CD4-positive, CD25-positive, alpha-beta regulatory T cell (primary cell): ENCODE data around the gene GIMD1. TPM values are rescaled to one million over a fixed set of nuclear protein-coding genes. Genes with fewer than 3 reads are reported as not detected.

Source experiments
- ATAC-seq, 2 donors: fragments of 150-1000 bp; cut with Tn5 transposase; one replicate each; pipeline ENCODE4 v1.10.0; 2021; ENCODE audit warnings: low read depth in 2 of 2, moderate number of reproducible peaks in 2 of 2, moderate library complexity in 1 of 2
- DNase-seq, 3 donors: peaks; one replicate each; pipeline versions ENCODE4 v3.0.0 to v3.0.0-alpha.2; 2012 to 2022; ENCODE audit warnings: mixed read lengths in 1 of 3
- H3K27ac ChIP-seq: one replicate; pipeline ENCODE4 v1.7.0; 2013; ENCODE audit warnings: mild to moderate bottlenecking, low read length; ENCODE audit not compliant: insufficient read depth, poor library complexity, severe bottlenecking
- H3K27me3 ChIP-seq: one replicate; pipeline ENCODE4 v1.7.0; 2013; ENCODE audit warnings: low read length; ENCODE audit not compliant: control insufficient read depth, insufficient read depth
- H3K36me3 ChIP-seq: one replicate; pipeline ENCODE4 v1.7.0; 2013; ENCODE audit warnings: mild to moderate bottlenecking, low read length, moderate library complexity; ENCODE audit not compliant: control insufficient read depth, insufficient read depth
- H3K4me1 ChIP-seq: 2 replicates; pipeline ENCODE4 v1.7.0; 2013; ENCODE audit warnings: mild to moderate bottlenecking, low read length; ENCODE audit not compliant: insufficient read depth, control insufficient read depth, poor library complexity, severe bottlenecking
- H3K4me3 ChIP-seq: one replicate; pipeline ENCODE4 v1.7.0; 2013; ENCODE audit warnings: low read depth, mild to moderate bottlenecking, low read length, moderate library complexity
- H3K9me3 ChIP-seq, 2 experiments: 1 replicate in 1 of 2; 2 replicates in 1 of 2; pipeline ENCODE4 v1.7.0; 2013; ENCODE audit warnings: low read length in 2 of 2, mild to moderate bottlenecking in 1 of 2, moderate library complexity in 1 of 2; ENCODE audit not compliant: control insufficient read depth in 2 of 2
- H3K27ac Mint-ChIP-seq, 3 donors: one replicate each; pipeline ENCODE4 v1.8.0; 2020 to 2022; ENCODE audit warnings: mild to moderate bottlenecking in 3 of 3, mixed read lengths in 3 of 3, moderate library complexity in 2 of 3
- H3K27me3 Mint-ChIP-seq: one replicate; pipeline ENCODE4 v1.8.0; 2022; ENCODE audit warnings: mild to moderate bottlenecking, mixed read lengths
- H3K36me3 Mint-ChIP-seq: one replicate; pipeline ENCODE4 v1.8.0; 2020; ENCODE audit warnings: mixed read lengths
- H3K4me1 Mint-ChIP-seq, 4 donors: one replicate each; pipeline ENCODE4 v1.8.0; 2020 to 2022; ENCODE audit warnings: mixed read lengths in 4 of 4, mild to moderate bottlenecking in 1 of 4
- H3K4me3 Mint-ChIP-seq, 4 donors: one replicate each; pipeline ENCODE4 v1.8.0; 2020 to 2022; ENCODE audit warnings: mild to moderate bottlenecking in 4 of 4, mixed read lengths in 4 of 4, moderate library complexity in 3 of 4
- H3K9me3 Mint-ChIP-seq, 7 donors: one replicate each; pipeline ENCODE4 v1.8.0; 2020 to 2022; ENCODE audit warnings: mixed read lengths in 7 of 7, mild to moderate bottlenecking in 3 of 7, moderate library complexity in 2 of 7
- polyA plus RNA-seq, 4 donors: library from polyadenylated mRNA; unstranded; fragments of 300-500 nt; fragmentation: Illumina TruSeq; gene quantifications; one replicate each; pipeline ENCODE4 v1.2.3, GENCODE V29; 2021
- total RNA-seq: library from RNA; stranded (reverse); gene quantifications from one replicate; pipeline ENCODE4 v1.2.3, GENCODE V29; 2022

GIMD1 gene
- total and polyA plus RNA-seq, 5 donors from 2014 or later, result not detected

GRCh38 chr4:106347167-106347566, 21.4 kb downstream of the GIMD1 start:
- Histone ChIP-seq H3K4me1 (no peaks in the 10 kb centered on the region), H3K36me3 (peaks cover 47% of the 10 kb centered on the region), H3K27ac (no peak overlapping the region), H3K27me3 (no peaks in the 10 kb centered on the region), H3K4me3 (no peak overlapping the region), H3K9me3 (no peaks in the 10 kb centered on the region)
- Mint-ChIP-seq H3K4me1 (peaks cover 21 to 30% (median 26%) of the 10 kb centered on the region in 4 donors), H3K27me3 (no peaks in the 10 kb centered on the region), H3K4me3 (no peak overlapping the region), H3K27ac (no peak overlapping the region), H3K9me3 (peaks cover 0 to 1% (median 0%) of the 10 kb centered on the region in 7 donors), H3K36me3 (peaks cover 37% of the 10 kb centered on the region)
- DNase-seq, result no peak
- no peak for ATAC-seq

GRCh38 chr4:106344647-106344970, 24.0 kb downstream of the GIMD1 start:
- Mint-ChIP-seq H3K27me3 (no peaks in the 10 kb centered on the region), H3K4me1 (peaks cover 39 to 55% (median 49%) of the 10 kb centered on the region in 4 donors), H3K9me3 (peaks cover 0 to 6% (median 0%) of the 10 kb centered on the region in 7 donors), H3K36me3 (peaks cover 53% of the 10 kb centered on the region), H3K4me3 (no peak overlapping the region), H3K27ac (peak overlapping the region in 2 of 3 donors; percentile 14 to 79)
- H3K36me3 ChIP-seq, result peaks cover 47% of the 10 kb centered on the region
- peaks cover 11% of the 10 kb centered on the region for H3K4me1 ChIP-seq
- no peak overlapping the region for H3K4me3 ChIP-seq
- H3K27me3 ChIP-seq, result no peaks in the 10 kb centered on the region
- DNase-seq (no peak), ATAC-seq (no peak)
- H3K9me3 ChIP-seq, result no peaks in the 10 kb centered on the region
- no peak overlapping the region for H3K27ac ChIP-seq

- Mint-ChIP-seq H3K4me3 (no peak overlapping the region), H3K4me1 (peaks cover 43 to 60% (median 52%) of the 10 kb centered on the region in 4 donors), H3K27me3 (no peaks in the 10 kb centered on the region), H3K27ac (peak overlapping the region; percentile 38 to 79 (median 52)), H3K36me3 (peaks cover 56% of the 10 kb centered on the region), H3K9me3 (peaks cover 0 to 6% (median 2%) of the 10 kb centered on the region in 7 donors)
- no peak for DNase-seq
- Histone ChIP-seq H3K4me3 (no peak overlapping the region), H3K27me3 (no peaks in the 10 kb centered on the region), H3K4me1 (peaks cover 11% of the 10 kb centered on the region), H3K9me3 (no peaks in the 10 kb centered on the region), H3K27ac (no peak overlapping the region), H3K36me3 (peaks cover 49% of the 10 kb centered on the region)
- no peak for ATAC-seq
Observed at GRCh38 chr4:106343865-106344646, 24.5 kb downstream of the GIMD1 start.

GRCh38 chr4:106340774-106341173, 27.8 kb downstream of the GIMD1 start:
- H3K4me1 ChIP-seq, result peaks cover 11% of the 10 kb centered on the region
- Mint-ChIP-seq H3K36me3 (peaks cover 68% of the 10 kb centered on the region), H3K9me3 (peaks cover 2 to 14% (median 9%) of the 10 kb centered on the region in 7 donors), H3K4me1 (peaks cover 43 to 65% (median 54%) of the 10 kb centered on the region in 4 donors), H3K4me3 (peak overlapping the region; percentile 5 to 53 (median 20)), H3K27ac (peak overlapping the region; percentile 2 to 47 (median 10)), H3K27me3 (no peaks in the 10 kb centered on the region)
- DNase-seq, result peak in 1 of 3 donors; percentile 18
- ATAC-seq, result no peak
- peaks cover 55% of the 10 kb centered on the region for H3K36me3 ChIP-seq
- peak overlapping the region; percentile 53 for H3K4me3 ChIP-seq
- H3K27ac ChIP-seq, result peak overlapping the region; percentile 48
- H3K9me3 ChIP-seq, result peaks cover 4 to 11% of the 10 kb centered on the region in 2 experiments
- H3K27me3 ChIP-seq, result no peaks in the 10 kb centered on the region

GRCh38 chr4:106339431-106339830, 29.1 kb downstream of the GIMD1 start:
- ATAC-seq, result no peak
- no peak overlapping the region for H3K4me3 ChIP-seq
- no peak overlapping the region for H3K27ac ChIP-seq
- Mint-ChIP-seq H3K9me3 (peaks cover 2 to 14% (median 9%) of the 10 kb centered on the region in 7 donors), H3K36me3 (peaks cover 73% of the 10 kb centered on the region), H3K27ac (peak overlapping the region in 1 of 3 donors; percentile 80), H3K4me3 (no peak overlapping the region), H3K4me1 (peaks cover 41 to 59% (median 51%) of the 10 kb centered on the region in 4 donors), H3K27me3 (no peaks in the 10 kb centered on the region)
- H3K9me3 ChIP-seq, result peaks cover 4 to 11% of the 10 kb centered on the region in 2 experiments
- no peaks in the 10 kb centered on the region for H3K27me3 ChIP-seq
- H3K36me3 ChIP-seq, result peaks cover 61% of the 10 kb centered on the region
- no peak for DNase-seq
- peaks cover 11% of the 10 kb centered on the region for H3K4me1 ChIP-seq

- DNase-seq, result no peak
- no peak overlapping the region for H3K4me3 ChIP-seq
- no peaks in the 10 kb centered on the region for H3K27me3 ChIP-seq
- no peak overlapping the region for H3K27ac Mint-ChIP-seq
- peaks cover 67% of the 10 kb centered on the region for H3K36me3 Mint-ChIP-seq
- peaks cover 68% of the 10 kb centered on the region for H3K36me3 ChIP-seq
- H3K4me3 Mint-ChIP-seq, result no peak overlapping the region
- peaks cover 35 to 53% (median 46%) of the 10 kb centered on the region in 4 donors for H3K4me1 Mint-ChIP-seq
- no peak for ATAC-seq
- H3K9me3 ChIP-seq, result peaks cover 4 to 11% of the 10 kb centered on the region in 2 experiments
- peaks cover 2 to 14% (median 9%) of the 10 kb centered on the region in 7 donors for H3K9me3 Mint-ChIP-seq
- no peak overlapping the region for H3K27ac ChIP-seq
- no peaks in the 10 kb centered on the region for H3K27me3 Mint-ChIP-seq
- H3K4me1 ChIP-seq, result peaks cover 11% of the 10 kb centered on the region
Observed at GRCh38 chr4:106338671-106339070, 29.9 kb downstream of the GIMD1 start.

- Mint-ChIP-seq H3K36me3 (peaks cover 71% of the 10 kb centered on the region), H3K27ac (no peak overlapping the region), H3K4me3 (no peak overlapping the region), H3K9me3 (peaks cover 2 to 14% (median 9%) of the 10 kb centered on the region in 7 donors), H3K4me1 (peaks cover 30 to 53% (median 45%) of the 10 kb centered on the region in 4 donors), H3K27me3 (no peaks in the 10 kb centered on the region)
- Histone ChIP-seq H3K4me1 (peaks cover 11% of the 10 kb centered on the region), H3K27me3 (no peaks in the 10 kb centered on the region), H3K27ac (no peak overlapping the region), H3K9me3 (peaks cover 4 to 11% of the 10 kb centered on the region in 2 experiments), H3K4me3 (no peak overlapping the region), H3K36me3 (peaks cover 76% of the 10 kb centered on the region)
- ATAC-seq (no peak), DNase-seq (no peak)
Observed at GRCh38 chr4:106337916-106338315, 30.7 kb downstream of the GIMD1 start.
